ENCODE measurements around the gene KCTD3. TPM values are rescaled to one million over a fixed set of nuclear protein-coding genes. Genes with fewer than 3 reads are reported as not detected.

Gene KCTD3
- polyA plus RNA-seq, 3 donors: 5.9 to 8.7 (median 6.7) TPM

DNA sequence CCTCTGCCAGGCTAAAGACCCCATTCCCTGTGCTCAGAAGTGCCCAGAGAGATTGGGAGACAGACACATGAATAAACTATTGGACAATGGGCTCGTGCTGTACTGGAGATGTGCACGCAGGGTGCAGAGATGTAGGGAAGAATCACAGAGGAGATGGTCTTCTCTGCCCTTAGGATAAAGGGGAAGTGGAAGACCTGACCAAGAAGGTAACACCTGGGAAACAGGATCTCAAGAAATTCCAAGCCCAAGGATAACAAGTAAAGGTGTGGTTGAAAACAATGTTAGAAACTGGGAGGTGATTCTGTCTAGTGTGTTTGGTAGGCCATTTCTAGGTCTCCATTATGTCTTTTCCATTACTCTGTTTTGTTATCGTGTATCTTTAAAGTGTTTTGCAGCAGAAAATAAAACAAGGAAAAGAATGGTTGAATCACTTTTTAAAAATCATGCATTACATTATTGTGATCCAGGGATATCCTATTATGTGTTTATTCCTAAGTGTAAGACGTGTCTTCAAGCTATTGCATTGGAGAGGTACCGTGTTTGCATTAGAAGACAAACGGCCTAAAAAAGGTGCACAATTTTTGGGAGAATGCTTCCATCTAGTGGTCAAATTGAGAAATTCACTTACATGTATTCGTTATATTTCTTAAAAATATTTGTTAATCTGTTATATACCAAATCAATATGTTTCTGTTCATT lies 40.8 kb upstream of the KCTD3 start:
- Histone ChIP-seq H3K4me3 (replicated peaks in 1 of 3; ENCODE audit: low read depth in 2 of 3, low read length in 3 of 3) (no peak overlapping the region), H3K4me2 (replicated peaks; ENCODE audit: extremely low read depth, low read length, poor library complexity, severe bottlenecking) (no peak overlapping the region), H3K27me3 (ENCODE audit: control insufficient read depth in 2 of 2, insufficient read depth in 2 of 2, low read length in 2 of 2) (no peaks in the 10 kb centered on the region), H4K20me1 (ENCODE audit: insufficient read depth, low read length) (no peaks in the 10 kb centered on the region), H3K4me1 (ENCODE audit: control insufficient read depth in 1 of 2, insufficient read depth in 2 of 2, low read length in 2 of 2) (peaks cover 13 to 14% of the 10 kb centered on the region in 2 donors), H3K9me3 (replicated peaks in 1 of 2; ENCODE audit: control insufficient read depth in 1 of 2, insufficient read depth in 1 of 2, low read length in 2 of 2) (no peaks in the 10 kb centered on the region), H3K36me3 (replicated peaks in 1 of 2; ENCODE audit: control insufficient read depth in 1 of 2, insufficient read depth in 2 of 2, low read length in 2 of 2) (no peaks in the 10 kb centered on the region), H3K9ac (ENCODE audit: insufficient read depth, low read length, poor library complexity, severe bottlenecking) (no peak overlapping the region), H2AFZ (ENCODE audit: insufficient read depth, low read depth, low read length, poor library complexity, severe bottlenecking) (no peak overlapping the region), H3K79me2 (ENCODE audit: insufficient read depth, low read length) (no peaks in the 10 kb centered on the region), H3K27ac (ENCODE audit: low read depth in 1 of 2, low read length in 2 of 2) (no peak overlapping the region)
- WGBS (ENCODE audit: insufficient coverage): 83% methylated on average over 1 of the region's 7 CpGs
- H3K27ac Mint-ChIP-seq: no peak overlapping the region
- H3K4me3 Mint-ChIP-seq: no peak overlapping the region
- H3K36me3 Mint-ChIP-seq: no peaks in the 10 kb centered on the region
- H3K27me3 Mint-ChIP-seq (ENCODE audit: low read depth in 3 of 3): peaks cover 1 to 8% (median 2%) of the 10 kb centered on the region in 3 donors
- peak; percentile 15 to 54 (median 27) for DNase-seq
- peaks cover 20% of the 10 kb centered on the region for H3K4me1 Mint-ChIP-seq
- TF ChIP-seq, protein P1, sequence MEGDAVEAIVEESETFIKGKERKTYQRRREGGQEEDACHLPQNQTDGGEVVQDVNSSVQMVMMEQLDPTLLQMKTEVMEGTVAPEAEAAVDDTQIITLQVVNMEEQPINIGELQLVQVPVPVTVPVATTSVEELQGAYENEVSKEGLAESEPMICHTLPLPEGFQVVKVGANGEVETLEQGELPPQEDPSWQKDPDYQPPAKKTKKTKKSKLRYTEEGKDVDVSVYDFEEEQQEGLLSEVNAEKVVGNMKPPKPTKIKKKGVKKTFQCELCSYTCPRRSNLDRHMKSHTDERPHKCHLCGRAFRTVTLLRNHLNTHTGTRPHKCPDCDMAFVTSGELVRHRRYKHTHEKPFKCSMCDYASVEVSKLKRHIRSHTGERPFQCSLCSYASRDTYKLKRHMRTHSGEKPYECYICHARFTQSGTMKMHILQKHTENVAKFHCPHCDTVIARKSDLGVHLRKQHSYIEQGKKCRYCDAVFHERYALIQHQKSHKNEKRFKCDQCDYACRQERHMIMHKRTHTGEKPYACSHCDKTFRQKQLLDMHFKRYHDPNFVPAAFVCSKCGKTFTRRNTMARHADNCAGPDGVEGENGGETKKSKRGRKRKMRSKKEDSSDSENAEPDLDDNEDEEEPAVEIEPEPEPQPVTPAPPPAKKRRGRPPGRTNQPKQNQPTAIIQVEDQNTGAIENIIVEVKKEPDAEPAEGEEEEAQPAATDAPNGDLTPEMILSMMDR (IDR thresholded peaks at IDR 0.05): peak; percentile 75
- intact Hi-C loops (cut with micrococcal nuclease): loop anchor here (5.0 kb wide), 2 partner anchors 899 to 1189 kb away; no protein-coding TSS in a partner anchor
- peaks cover 0 to 1% (median 0%) of the 10 kb centered on the region in 7 donors for H3K9me3 Mint-ChIP-seq

DNA sequence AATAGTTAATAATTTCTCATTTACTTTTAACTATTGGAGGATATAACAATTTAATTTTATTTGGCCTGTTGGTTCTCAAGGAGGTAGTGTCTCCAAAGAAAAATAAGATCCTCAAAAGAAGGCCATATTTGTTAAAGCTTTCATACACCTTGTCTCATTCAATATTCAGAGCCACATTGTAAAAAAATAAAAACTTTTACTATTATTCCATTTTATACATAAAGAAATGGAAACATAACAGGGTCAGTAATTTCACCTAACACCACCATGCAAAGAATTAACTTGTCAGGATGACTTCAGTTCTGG lies 40.3 kb upstream of the KCTD3 start:
- no peak overlapping the region for H2AFZ ChIP-seq (ENCODE audit: insufficient read depth, low read depth, low read length, poor library complexity, severe bottlenecking)
- TF ChIP-seq, protein P1 (IDR thresholded peaks at IDR 0.05): peak; percentile 40
- DNase-seq: no peak

More for the DNA sequence above, 40.3 kb upstream of the KCTD3 start:
- Histone ChIP-seq H3K9ac (ENCODE audit: insufficient read depth, low read length, poor library complexity, severe bottlenecking) (no peak overlapping the region), H3K9me3 (replicated peaks in 1 of 2; ENCODE audit: control insufficient read depth in 1 of 2, insufficient read depth in 1 of 2, low read length in 2 of 2) (peaks cover 0 to 3% of the 10 kb centered on the region in 2 donors), H3K36me3 (replicated peaks in 1 of 2; ENCODE audit: control insufficient read depth in 1 of 2, insufficient read depth in 2 of 2, low read length in 2 of 2) (no peaks in the 10 kb centered on the region), H3K4me3 (replicated peaks in 1 of 3; ENCODE audit: low read depth in 2 of 3, low read length in 3 of 3) (no peak overlapping the region), H3K79me2 (ENCODE audit: insufficient read depth, low read length) (no peaks in the 10 kb centered on the region), H4K20me1 (ENCODE audit: insufficient read depth, low read length) (no peaks in the 10 kb centered on the region), H3K27ac (ENCODE audit: low read depth in 1 of 2, low read length in 2 of 2) (no peak overlapping the region), H3K4me1 (ENCODE audit: control insufficient read depth in 1 of 2, insufficient read depth in 2 of 2, low read length in 2 of 2) (peaks cover 15 to 16% of the 10 kb centered on the region in 2 donors), H3K27me3 (ENCODE audit: control insufficient read depth in 2 of 2, insufficient read depth in 2 of 2, low read length in 2 of 2) (no peaks in the 10 kb centered on the region), H3K4me2 (replicated peaks; ENCODE audit: extremely low read depth, low read length, poor library complexity, severe bottlenecking) (no peak overlapping the region)
- Mint-ChIP-seq H3K9me3 (peaks cover 0 to 2% (median under 1%) of the 10 kb centered on the region in 7 donors), H3K36me3 (no peaks in the 10 kb centered on the region), H3K27me3 (ENCODE audit: low read depth in 3 of 3) (peaks cover 1 to 8% (median 2%) of the 10 kb centered on the region in 3 donors), H3K27ac (no peak overlapping the region), H3K4me3 (no peak overlapping the region), H3K4me1 (peaks cover 22% of the 10 kb centered on the region)
- intact Hi-C loops (cut with micrococcal nuclease): loop anchor here (5.0 kb wide), 2 partner anchors 899 to 1189 kb away; no protein-coding TSS in a partner anchor

All from CD14-positive monocyte (primary cell).